ENCODE results near the gene ATOX1.
A peak's percentile ranks its signal among the peaks of the same experiment; 100 is the strongest.

ATOX1 gene

DNA sequence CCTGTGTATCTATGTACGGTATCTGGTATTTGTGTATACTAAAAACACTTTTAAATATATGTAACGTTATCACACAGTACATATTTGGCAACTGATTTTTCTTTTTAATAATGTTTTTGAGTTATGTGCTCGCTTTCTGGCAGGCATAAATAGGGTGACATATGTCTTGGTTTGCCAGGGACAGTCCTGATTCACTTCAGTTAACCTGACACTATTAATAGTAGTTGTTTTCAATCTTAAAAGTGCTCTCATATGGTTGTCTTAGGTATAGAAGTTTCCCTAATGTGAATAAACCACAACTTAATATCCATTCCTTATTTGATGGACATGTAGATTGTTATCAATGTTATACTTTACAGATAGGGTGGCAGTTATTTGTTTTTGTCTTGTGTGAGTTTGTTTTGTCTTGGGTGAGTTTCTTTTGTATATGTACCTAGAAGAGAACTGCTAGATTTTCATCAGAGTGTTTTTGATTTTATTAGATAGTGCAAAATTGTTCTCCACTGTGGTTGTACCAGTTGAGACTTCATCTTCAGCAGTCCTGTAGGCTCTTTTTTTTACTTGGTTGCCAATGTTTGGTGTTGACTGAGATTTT is 21.2 kb upstream of the ATOX1 start:
- no peak overlapping the region for H3K4me3 ChIP-seq (replicated peaks; ENCODE audit: low read depth, low read length)
- TF ChIP-seq, protein P1, sequence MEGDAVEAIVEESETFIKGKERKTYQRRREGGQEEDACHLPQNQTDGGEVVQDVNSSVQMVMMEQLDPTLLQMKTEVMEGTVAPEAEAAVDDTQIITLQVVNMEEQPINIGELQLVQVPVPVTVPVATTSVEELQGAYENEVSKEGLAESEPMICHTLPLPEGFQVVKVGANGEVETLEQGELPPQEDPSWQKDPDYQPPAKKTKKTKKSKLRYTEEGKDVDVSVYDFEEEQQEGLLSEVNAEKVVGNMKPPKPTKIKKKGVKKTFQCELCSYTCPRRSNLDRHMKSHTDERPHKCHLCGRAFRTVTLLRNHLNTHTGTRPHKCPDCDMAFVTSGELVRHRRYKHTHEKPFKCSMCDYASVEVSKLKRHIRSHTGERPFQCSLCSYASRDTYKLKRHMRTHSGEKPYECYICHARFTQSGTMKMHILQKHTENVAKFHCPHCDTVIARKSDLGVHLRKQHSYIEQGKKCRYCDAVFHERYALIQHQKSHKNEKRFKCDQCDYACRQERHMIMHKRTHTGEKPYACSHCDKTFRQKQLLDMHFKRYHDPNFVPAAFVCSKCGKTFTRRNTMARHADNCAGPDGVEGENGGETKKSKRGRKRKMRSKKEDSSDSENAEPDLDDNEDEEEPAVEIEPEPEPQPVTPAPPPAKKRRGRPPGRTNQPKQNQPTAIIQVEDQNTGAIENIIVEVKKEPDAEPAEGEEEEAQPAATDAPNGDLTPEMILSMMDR (IDR thresholded peaks at IDR 0.05; ENCODE audit: low read length, missing control alignments) = no peak
- DNase-seq (ENCODE audit: low read depth) = no peak

DNA sequence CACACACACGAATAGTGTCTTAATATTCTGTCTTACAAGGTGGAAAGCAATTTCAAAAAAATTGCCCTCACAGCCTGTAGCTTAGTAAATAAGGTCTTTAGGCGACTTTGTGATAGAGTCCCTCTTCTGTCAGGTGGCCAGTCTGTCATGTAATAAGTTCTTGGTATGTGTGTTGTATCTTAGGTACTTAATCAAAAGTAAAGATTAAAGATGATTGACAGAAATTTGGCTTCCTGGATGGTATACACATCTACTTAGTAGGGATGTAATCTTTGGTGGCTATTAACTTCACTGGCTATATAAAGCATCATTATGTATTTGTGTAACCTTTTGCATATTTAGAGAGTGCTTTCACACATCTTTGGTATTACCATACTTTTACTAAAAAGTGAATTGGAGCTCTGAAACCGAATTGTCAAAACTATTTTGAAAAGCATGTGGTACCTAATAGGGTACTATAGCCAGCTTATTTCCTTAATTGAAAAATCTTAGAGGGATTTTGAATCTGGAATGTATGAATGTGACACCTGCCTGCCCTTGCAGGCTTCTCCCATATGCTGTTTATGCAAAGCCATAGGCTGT is 16.7 kb upstream of the ATOX1 start:
- TF ChIP-seq, protein P1 (IDR thresholded peaks at IDR 0.05; ENCODE audit: low read length, missing control alignments) = no peak
- H3K4me3 ChIP-seq (replicated peaks; ENCODE audit: low read depth, low read length) = no peak overlapping the region
- no peak for DNase-seq (ENCODE audit: low read depth)

DNA sequence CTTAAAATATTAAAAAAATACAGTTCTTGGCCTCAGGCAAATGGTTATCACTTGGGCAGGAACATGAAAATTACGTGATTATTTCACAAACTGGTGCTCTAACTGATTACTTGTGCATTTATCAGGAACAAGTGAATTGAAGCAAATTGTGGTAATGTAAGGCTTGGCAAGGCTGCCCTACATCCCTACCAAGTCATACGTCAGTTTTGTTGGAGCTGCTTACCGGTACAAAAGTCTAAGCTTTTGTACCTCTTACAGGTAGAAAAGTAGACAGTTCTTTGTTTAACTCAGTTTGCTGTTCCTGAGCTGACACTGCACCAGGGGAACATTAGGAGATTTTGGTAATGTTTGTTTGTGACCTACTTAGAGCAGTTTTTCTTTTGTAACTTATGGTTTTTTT is 15.5 kb upstream of the ATOX1 start:
- no peak for DNase-seq (ENCODE audit: low read depth)
- TF ChIP-seq, protein P1 (IDR thresholded peaks at IDR 0.05; ENCODE audit: low read length, missing control alignments) = no peak
- peak overlapping the region; percentile 76 for H3K4me3 ChIP-seq (replicated peaks; ENCODE audit: low read depth, low read length)

DNA sequence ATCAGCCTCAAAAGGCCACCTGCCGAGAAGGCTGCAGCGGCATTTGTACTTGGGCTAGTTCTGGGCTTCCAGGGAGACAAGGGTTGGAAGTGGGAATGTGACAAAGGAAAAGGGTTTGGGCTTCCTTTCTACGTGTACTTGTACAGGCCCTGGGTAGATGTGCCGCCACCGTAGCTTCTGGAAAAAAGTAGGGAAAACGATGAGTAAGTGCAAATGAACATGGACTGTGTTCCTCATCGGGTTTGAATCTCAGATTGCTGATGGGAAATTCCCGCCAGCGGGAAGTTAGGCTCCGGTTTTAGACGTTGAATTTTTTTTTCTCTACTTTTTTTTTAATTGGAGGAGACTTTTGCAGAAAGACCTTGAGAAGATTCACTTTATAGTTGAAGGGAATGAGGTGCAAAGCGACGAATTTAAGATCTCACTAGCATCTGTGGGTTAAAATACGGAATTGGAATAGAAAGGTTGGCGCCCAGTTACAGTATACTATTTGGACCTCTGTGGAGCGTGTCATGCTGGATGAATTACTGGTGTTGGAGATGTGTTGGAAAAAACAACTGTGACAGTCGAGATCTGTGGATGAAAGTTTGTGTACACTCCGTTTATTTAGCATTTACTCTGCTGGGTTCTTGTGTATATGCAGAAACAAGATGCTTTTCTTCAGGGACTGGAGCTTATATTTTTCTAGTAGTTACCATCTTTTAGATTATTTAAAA is 14.6 kb upstream of the ATOX1 start:
- TF ChIP-seq, protein P1 (IDR thresholded peaks at IDR 0.05; ENCODE audit: low read length, missing control alignments) = no peak
- H3K4me3 ChIP-seq (replicated peaks; ENCODE audit: low read depth, low read length) = peak overlapping the region; percentile 76
- peak; percentile 25 for DNase-seq (ENCODE audit: low read depth)

DNA sequence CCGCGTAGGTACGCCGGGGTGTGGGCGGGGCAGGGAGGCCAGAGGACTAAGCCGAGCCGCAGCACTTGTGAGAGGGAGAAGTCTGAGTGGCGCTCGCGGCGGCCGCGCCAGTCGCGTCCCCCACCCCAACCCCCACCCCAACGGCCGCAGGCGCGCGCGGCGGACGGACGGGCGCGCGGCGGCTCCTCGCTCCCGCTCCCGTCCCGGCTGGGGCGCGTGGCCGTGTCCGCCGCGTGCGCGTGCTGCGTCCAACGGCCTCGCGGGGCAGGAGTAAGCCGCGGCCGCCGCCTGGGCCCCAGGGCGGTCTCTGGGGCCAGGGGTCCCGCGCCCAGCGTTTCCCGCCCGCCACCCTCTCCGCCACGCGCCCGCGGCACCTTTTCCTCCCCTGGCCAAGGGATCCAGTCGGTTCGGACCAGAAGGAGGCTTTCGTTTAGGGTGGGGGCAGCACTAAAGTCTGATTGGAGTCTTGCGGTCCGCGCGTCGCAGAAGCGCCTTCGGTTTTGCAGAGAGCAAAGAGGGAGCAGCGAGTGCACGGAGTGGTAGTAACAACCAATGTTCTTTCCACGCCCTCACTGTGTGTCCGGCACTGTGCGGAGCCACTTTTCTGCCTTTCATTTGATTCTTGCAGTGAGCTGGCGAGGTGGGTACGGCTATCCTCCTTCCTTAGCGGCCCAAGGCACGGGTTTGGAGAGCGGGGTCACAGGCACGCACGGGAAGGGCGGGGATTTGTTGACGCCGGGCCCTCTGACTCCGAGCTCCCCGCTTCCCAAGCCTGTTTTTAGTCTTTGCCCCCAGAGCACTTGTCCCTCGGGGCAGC is 13.8 kb upstream of the ATOX1 start:
- DNase-seq (ENCODE audit: low read depth) = peak; percentile 34
- TF ChIP-seq, protein P1 (IDR thresholded peaks at IDR 0.05; ENCODE audit: low read length, missing control alignments) = no peak
- H3K4me3 ChIP-seq (replicated peaks; ENCODE audit: low read depth, low read length) = peak overlapping the region; percentile 76

DNA sequence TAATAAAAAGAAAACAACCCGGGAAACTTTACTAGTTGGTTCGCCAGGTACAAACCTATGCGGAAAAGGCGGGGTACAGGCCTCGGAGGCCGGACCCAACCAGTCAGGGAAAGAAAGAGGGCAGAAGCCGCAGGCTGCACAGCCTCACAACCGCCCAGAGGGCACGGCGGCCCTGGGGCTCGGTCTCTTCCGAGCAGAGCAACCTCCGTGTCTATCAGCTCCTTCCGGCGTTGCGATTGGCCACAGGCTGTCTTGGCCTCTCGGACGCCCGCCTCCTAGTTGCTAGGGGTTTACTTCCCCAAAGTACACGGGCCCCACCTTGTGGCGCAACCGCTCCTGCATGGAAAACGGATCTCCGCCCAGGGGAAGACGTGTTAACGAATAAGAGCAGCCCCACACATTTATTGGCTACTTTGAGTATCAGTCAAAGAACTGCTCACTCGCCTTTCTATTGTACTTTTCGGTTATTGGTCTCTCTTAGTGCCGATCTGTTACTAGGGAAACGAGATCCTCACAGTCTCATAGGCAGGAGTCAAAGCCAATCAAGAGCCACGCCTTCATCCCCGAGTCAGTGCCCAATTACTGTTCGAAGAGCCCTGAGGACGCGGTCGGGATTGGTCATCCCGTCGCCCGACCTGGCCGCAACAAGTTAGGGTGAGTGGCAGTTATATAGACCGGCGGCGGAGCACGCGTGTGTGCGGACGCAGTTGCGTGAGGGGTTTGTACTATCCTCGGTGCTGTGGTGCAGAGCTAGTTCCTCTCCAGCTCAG is 13.0 kb upstream of the ATOX1 start, which contains the start of gene G3BP1:
Gene G3BP1 (plus strand): TSS at position 696 of the 770 bp plus-strand sequence. CDS start 14,667 bp downstream, outside the sequence.
- peak; percentile 100 for DNase-seq (ENCODE audit: low read depth)
- peak within 1 kb of the TSS; percentile 76 for H3K4me3 ChIP-seq (replicated peaks; ENCODE audit: low read depth, low read length)
- TF ChIP-seq, protein P1 (IDR thresholded peaks at IDR 0.05; ENCODE audit: low read length, missing control alignments) = peak; percentile 50
